HCEC 1CT (cell line): ENCODE measurements around the gene PLXNC1.

Experiments used
- DNase-seq: peaks from one replicate; pipeline ENCODE4 v3.0.0-alpha.2; 2017

PLXNC1 gene

GRCh38 chr12:94163850-94164249 lies 15.5 kb downstream of the PLXNC1 start:
- no peak for DNase-seq

- no peak for DNase-seq
Observed at GRCh38 chr12:94165138-94165537, 16.8 kb downstream of the PLXNC1 start.

- no peak for DNase-seq
Observed at GRCh38 chr12:94165670-94166364, 17.4 kb downstream of the PLXNC1 start.

DNA sequence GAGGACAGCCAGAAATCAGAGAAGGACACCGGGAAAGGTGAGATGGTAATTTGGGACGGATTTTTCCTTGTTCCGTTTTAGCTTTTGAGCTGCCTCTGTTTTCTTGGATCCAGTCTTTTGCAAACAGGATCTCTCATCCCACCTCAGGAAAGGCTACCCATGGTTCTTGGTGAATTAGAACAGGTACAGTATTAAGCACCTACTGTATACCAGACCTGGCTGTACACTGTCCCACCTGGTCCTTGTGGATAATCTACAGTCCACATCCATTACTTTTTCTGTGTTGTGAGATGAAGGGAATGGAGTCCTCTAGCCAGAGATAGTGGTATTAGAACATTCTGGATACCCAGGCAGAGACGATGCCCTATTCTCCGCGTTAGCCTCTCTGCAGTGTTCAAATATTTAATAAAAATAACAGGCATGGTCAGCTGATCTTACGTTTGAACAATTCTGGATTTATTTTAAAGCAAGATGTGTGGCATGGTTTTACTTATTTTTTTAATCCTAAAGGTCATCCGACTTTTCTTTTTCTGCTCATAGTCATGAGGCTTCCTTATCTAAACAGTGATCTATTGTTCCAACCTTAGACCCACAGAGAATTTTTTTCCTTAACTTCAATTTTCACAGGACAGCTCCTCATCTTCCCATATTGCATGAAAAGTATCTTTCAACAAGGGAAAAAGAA lies 18.8 kb downstream of the PLXNC1 start:
- no peak for DNase-seq

DNA sequence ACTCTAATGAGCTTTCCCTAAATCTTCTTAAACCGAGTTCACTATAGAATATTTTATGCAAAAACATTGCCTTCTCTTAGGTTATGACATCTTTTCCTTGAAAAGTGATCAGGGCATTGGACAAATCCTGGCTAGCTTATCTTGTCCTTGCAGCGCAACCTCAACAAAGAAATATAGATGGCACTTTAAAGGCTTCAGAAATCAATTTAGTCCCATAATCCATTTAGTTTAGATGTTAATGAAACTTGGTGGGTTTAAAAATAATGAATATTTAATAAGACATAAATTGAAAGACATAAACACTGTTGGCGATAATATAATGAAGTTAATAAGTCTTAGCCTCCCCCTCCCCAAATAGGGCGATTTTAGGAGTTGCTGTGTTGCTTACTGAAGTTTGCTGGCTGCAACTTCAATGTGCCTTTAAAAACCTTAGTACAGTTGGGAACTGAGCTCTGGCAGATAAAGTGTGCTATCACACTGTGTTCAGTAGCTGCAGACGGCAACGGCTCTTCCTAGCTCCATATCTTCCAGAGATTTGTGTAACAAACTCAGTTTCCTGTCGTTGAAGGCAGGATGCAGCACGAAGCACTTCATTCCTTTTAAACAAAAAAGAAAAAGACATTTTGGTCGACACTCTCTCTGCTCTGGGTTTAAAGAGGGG lies 19.5 kb downstream of the PLXNC1 start:
- DNase-seq = no peak

DNA sequence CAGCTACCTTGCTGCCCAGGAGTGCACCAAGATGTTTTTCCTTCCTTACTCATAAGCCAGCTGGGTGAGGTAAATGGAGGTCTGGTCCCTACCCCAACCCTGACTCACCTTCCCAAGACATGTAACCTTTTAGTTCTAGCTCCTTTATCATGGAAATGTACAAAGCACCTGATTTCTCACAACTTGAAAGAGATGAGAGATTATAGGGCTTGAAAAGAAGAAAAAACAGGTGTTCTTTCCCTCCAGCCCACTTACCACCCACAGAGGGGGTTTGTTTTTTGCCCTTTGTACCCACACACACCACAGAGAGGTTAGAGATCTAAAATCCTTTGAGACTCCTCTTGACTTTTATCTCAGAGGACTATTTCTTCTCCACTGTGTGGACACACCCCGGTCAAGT lies 21.1 kb downstream of the PLXNC1 start:
- DNase-seq = no peak

DNA sequence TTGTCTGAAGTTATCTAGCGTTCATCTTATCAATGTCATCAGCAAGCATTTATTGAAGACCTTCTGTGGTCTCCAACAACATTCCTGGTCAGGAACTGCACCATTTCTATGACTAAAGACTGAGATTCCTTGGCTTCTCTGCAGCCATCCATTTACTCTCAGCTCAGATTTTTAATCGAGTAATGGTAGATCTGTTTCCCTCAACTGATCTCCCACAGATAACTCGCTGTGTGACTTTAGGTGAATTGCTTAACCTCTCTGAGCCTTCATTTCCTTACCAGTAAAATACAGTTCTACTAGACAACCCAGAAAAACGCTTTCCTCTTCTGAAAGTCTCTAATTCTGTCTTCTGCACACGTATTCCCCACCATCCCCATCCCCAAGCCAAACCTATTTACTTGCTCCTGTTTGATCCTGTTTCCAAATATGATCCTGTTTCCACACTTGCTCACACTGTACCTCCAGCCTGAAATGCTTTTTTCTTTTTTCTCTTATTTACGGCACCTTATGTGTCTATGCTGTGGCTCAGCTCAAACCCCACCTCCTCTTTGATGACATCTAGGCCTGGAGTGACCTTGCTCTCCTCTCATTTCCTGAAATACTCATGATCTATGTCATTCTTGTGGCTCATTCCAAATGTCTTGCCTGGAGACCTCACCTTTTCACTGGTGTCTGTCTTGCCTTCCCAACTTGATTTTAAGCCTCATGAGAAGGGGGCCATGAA lies 21.8 kb downstream of the PLXNC1 start:
- DNase-seq = no peak

DNA sequence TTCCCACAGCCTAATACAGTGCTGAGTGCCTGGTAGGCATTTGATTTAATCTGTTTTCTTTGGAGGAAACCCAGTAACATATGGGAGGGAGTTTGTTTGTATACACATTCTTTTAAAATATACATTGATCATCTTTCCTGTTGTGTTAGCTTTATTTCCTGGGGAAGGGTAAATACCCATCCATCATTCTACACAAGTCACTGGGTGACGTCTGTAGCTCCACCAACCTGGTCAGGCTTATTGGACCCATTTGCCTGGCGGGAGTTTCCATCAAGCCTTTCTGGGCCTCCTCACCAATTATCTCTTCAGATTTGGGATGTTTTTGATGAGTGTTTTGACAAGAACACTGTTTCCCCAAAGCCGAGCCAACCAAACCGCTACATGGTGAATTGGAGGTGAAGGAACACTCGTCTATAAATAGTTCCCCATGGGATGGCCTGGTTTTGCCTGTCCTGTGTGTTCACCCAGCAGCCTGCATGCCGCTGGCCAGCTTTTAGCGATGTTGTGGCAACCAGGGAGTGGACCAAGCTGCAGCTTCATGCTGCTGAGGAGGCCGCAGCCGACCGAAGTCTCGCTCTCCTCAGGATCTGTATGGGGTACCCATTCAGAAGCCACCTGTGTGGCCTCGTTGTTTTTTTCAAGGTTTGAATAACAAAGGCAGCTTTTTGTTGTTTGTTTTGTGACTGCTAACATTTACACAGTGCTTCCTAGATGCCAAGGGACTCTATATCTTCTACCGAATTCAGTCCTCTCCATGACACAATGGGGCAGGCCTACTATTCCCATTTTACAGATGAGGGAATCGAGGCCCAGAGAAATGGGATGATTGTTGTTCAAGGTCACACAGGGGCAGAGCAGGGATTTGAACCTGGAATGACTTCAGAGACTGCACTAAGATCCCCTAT lies 22.6 kb downstream of the PLXNC1 start:
- no peak for DNase-seq

- DNase-seq = peak; percentile 59
Observed at GRCh38 chr12:94171595-94171930, 23.2 kb downstream of the PLXNC1 start.

DNA sequence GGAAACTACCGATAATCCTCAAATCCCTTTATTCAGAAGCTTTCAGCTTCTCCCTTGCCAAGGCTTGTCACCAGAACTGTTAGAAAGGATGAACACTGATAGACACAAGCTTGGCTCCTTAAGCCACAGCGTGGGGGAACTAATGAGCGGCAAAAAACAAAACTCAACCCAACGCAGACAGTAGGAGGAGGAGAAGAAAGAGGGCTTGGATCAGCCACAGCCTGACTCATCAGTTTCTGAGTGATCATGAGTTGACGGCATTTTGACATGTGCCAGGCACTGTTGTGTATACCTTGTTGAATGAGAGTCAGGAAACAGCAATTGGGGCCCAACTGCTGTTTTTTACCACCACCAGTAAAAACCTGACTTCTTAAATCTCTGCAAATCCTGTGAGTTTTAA lies 23.7 kb downstream of the PLXNC1 start:
- peak; percentile 56 for DNase-seq

DNA sequence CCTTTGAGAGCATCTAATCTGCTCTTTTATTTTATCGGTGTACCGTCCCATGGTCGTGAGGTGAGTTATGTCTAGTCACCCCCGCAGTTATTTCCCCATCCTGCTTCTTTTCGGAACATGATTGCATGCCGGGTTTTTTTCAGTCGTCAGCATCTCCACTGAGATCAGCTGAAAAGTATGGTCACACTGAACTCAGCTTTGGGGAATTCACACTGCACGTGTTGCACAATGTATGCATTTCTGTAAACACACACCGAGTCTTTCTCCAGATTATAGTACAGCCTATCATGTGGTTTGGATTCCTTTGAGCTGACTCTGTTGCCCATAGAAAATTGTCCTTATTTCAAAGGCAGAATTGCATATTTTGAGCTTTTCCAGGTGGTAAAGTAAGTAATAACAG lies 24.6 kb downstream of the PLXNC1 start:
- peak; percentile 98 for DNase-seq

- no peak for DNase-seq
Observed at GRCh38 chr12:94173660-94174265, 25.4 kb downstream of the PLXNC1 start.

- no peak for DNase-seq
Observed at GRCh38 chr12:94174576-94174975, 26.2 kb downstream of the PLXNC1 start.

DNA sequence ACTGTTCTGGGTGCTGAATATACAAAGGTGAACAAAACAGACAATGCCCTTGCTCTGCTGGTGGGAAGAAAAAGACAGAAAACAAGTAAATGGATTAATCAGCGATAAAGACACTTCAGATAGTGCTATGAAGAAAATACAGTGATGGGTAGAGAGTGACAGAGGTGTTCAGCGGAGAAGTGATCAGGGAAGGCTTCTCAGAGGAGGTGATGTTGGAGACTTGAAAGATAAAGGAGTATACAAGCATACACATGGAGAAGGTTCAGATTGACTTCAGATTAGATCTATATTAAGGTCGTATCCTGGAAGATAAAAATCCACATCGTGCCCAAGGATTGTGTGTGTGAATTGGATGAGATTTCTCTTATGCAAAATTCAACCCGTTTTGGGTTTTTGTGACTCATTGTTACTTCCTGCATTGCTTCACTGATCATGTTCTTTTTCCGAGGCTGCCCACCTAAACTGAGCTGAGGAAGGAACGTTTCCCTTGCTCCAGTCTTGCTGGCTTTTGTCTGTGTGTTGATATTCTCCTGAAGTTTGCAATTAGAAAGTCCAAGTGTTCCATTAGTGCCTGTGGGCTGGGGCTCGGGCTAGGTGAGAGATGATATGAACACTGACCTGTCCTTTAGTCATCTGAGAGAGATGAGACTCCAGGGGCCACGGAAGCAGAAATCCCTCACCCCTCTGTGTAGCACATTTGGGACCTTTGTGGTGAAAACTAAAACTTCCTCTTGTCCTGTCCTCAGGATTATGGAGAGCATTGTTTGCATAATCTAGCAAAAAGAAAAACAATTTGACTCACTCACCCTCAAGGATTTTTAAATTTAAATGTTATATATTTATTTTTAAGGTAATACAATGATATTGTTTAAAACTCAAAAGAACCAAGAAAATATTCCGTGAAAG lies 27.6 kb downstream of the PLXNC1 start:
- peak; percentile 51 for DNase-seq

GRCh38 chr12:94178054-94178453 lies 29.7 kb downstream of the PLXNC1 start:
- no peak for DNase-seq

GRCh38 chr12:94178882-94179281 lies 30.5 kb downstream of the PLXNC1 start:
- DNase-seq = no peak

GRCh38 chr12:94179723-94180122 lies 31.3 kb downstream of the PLXNC1 start:
- no peak for DNase-seq

DNA sequence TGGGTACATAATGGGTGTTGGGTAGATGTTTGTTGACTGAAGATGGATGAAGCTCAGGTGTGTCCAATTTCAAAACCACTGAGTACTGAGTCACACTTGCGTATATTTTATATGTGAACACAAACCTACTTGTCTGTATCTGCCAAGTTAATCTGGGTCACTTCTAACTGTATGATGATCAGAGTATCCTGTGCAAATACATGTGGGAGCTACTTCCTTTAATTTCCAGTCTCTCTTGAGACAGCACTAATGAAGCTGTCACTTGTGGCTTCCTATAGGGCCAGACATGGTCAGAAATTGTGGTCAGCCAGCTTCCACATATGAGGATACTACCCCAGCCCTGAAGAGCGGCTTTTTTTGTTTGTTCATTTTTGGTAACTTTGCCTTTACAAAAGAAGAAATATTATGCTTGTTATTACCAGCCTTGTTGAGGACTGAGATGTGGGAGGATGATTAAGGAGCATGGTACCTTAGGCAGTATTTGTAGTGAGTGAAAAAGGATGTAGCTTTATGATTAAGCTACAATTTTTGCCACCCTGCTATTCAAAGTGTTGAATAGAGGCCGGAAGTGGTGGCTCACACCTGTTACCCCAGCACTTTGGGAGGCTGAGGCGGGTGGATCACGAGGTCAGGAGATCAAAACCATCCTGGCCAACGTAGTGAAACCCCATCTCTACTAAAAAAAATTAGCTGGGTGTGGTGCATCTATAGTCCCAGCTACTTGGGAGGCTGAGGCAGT lies 32.4 kb downstream of the PLXNC1 start:
- no peak for DNase-seq

DNA sequence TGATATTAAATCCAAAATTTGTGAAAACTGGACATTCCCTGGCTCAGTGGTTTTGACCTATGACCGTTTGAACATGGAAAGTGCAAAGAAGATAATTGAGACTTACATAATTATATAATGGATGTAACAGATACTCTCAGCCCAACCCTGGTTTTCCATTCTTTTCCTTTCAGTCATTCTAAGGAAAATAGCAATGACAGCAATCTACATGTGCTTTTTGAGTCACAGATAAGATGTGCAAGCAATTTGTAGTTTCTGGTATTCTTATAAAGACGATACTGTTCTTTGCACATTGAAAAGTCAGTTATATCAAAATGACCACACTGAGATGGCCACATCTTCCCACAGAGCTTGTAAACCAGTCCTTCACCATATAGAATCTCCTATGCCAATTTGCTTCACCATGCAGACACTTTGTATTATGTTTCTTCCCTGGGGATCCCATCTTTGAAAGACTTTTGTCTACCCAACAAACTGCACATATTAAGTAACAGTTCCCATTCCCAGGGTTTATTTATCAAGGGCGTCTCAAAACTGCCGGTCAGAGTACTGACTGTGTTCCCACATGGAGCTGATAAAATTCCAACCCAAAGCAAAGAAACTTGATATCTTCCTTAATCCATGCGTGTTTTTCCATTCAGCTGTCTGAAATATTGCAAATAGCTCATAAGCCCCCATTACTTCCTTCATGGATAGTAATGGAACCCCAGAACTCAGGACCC lies 34.8 kb downstream of the PLXNC1 start:
- no peak for DNase-seq
